NCI-H1930 (cell line): ENCODE results near the gene RASAL3.

Experiments used
- DNase-seq, 2 experiments: peaks; one replicate each; lab custom pipeline; 2025; lab: John Stamatoyannopoulos, UW

The RASAL3 gene

GRCh38 chr19:15432629-15433518, 31.5 kb downstream of the RASAL3 start:
- peak; percentile 64 to 77 for DNase-seq

GRCh38 chr19:15432018-15432494, 32.3 kb downstream of the RASAL3 start:
- DNase-seq = no peak

- no peak for DNase-seq
Measured at GRCh38 chr19:15431396-15432017, 32.8 kb downstream of the RASAL3 start.

- no peak for DNase-seq
Measured at GRCh38 chr19:15430526-15431120, 33.7 kb downstream of the RASAL3 start.

GRCh38 chr19:15429825-15430467, 34.4 kb downstream of the RASAL3 start:
- no peak for DNase-seq

- DNase-seq = no peak
Measured at GRCh38 chr19:15428956-15429824, 35.2 kb downstream of the RASAL3 start.

GRCh38 chr19:15427991-15428471, 36.3 kb downstream of the RASAL3 start:
- no peak for DNase-seq

- no peak for DNase-seq
Measured at GRCh38 chr19:15427350-15427700, 37.0 kb downstream of the RASAL3 start.

GRCh38 chr19:15426485-15427349, 37.6 kb downstream of the RASAL3 start:
- no peak for DNase-seq

GRCh38 chr19:15425321-15425950, 38.9 kb downstream of the RASAL3 start:
- no peak for DNase-seq

- no peak for DNase-seq
Measured at GRCh38 chr19:15424692-15425272, 39.6 kb downstream of the RASAL3 start.

GRCh38 chr19:15424121-15424520, 40.2 kb downstream of the RASAL3 start:
- no peak for DNase-seq

- no peak for DNase-seq
Measured at GRCh38 chr19:15423130-15423529, 41.2 kb downstream of the RASAL3 start.

GRCh38 chr19:15422296-15423075, 41.9 kb downstream of the RASAL3 start:
- no peak for DNase-seq

- DNase-seq = no peak
Measured at GRCh38 chr19:15421721-15422260, 42.6 kb downstream of the RASAL3 start.

- no peak for DNase-seq
Measured at GRCh38 chr19:15421136-15421695, 43.1 kb downstream of the RASAL3 start.

- DNase-seq = no peak
Measured at GRCh38 chr19:15419413-15420025, 44.8 kb downstream of the RASAL3 start.
